Activated naive CD4-positive, alpha-beta T cell treated with anti-CD3 and anti-CD28 coated beads, Interleukin-2, amount 10 ng/mL, durations not matched to agents 7 days and 5 days (primary cell): Measurements from ENCODE around the gene PRRC2B.
"Not testable (repeated sequence)": the region's sequence is repeated elsewhere in the genome, so short reads cannot be mapped to it uniquely, and the experiment has no call there.

ENCODE experiments used
- CTCF ChIA-PET: fragments of 350-600 bp; sonication (Branson Sonifier 250); formaldehyde crosslinking; loops from one replicate; lab custom pipeline; 2021; ENCODE audit warnings: antibody characterized with exemption; lab: Charles Lee
- DNase-seq: peaks from one replicate; pipeline ENCODE4 v3.0.0-alpha.2; 2020
- H3K27ac Mint-ChIP-seq: one replicate; pipeline ENCODE4 v1.8.0; 2021; ENCODE audit warnings: mild to moderate bottlenecking, moderate library complexity, mixed read lengths
- H3K27me3 Mint-ChIP-seq: one replicate; pipeline ENCODE4 v1.8.0; 2021; ENCODE audit warnings: mild to moderate bottlenecking, mixed read lengths
- H3K36me3 Mint-ChIP-seq: one replicate; pipeline ENCODE4 v1.8.0; 2021; ENCODE audit warnings: mixed read lengths
- H3K4me1 Mint-ChIP-seq: one replicate; pipeline ENCODE4 v1.8.0; 2021; ENCODE audit warnings: mixed read lengths
- H3K4me3 Mint-ChIP-seq: one replicate; pipeline ENCODE4 v1.8.0; 2021; ENCODE audit warnings: mild to moderate bottlenecking, moderate library complexity, mixed read lengths
- H3K9me3 Mint-ChIP-seq: one replicate; pipeline ENCODE4 v1.8.0; 2021; ENCODE audit warnings: mixed read lengths

The PRRC2B gene

GRCh38 chr9:131393622-131394463 lies at the start of gene PRRC2B:
Gene PRRC2B, plus strand, starts transcription at chr9:131394086. Its CDS starts 36,059 bp downstream, at chr9:131430145.
- Mint-ChIP-seq H3K27me3 (peaks cover 32% of the 10 kb centered on the region), H3K4me1 (peaks cover 48% of the 10 kb centered on the region), H3K27ac (peak within 1 kb of the TSS; percentile 99), H3K9me3 (no peaks in the 10 kb centered on the region), H3K4me3 (peak within 1 kb of the TSS; percentile 86), H3K36me3 (peaks cover 18% of the 10 kb centered on the region)
- CTCF ChIA-PET: no interaction called here
- peak; percentile 89 for DNase-seq

- CTCF ChIA-PET, H3K9me3 Mint-ChIP-seq, DNase-seq, H3K4me1 Mint-ChIP-seq, H3K27ac Mint-ChIP-seq, H3K4me3 Mint-ChIP-seq, H3K36me3 Mint-ChIP-seq: not testable (repeated sequence)
- peaks cover 56% of the 10 kb centered on the region for H3K27me3 Mint-ChIP-seq
Observed at GRCh38 chr9:131344931-131345535, 48.9 kb upstream of the PRRC2B start.

GRCh38 chr9:131346559-131346958 lies 47.3 kb upstream of the PRRC2B start:
- CTCF ChIA-PET: interaction anchor here (0.9 to 1.2 kb wide), 2 partner anchors 131 to 401 kb away, joined by 3 to 4 read pairs; no protein-coding TSS in a partner anchor
- peaks cover 14% of the 10 kb centered on the region for H3K4me1 Mint-ChIP-seq
- H3K27me3 Mint-ChIP-seq: peaks cover 44% of the 10 kb centered on the region
- H3K4me3 Mint-ChIP-seq: no peak overlapping the region
- H3K27ac Mint-ChIP-seq: no peak overlapping the region
- no peaks in the 10 kb centered on the region for H3K36me3 Mint-ChIP-seq
- H3K9me3 Mint-ChIP-seq: peaks cover 3% of the 10 kb centered on the region
- no peak for DNase-seq

- DNase-seq: no peak
- no peak overlapping the region for H3K27ac Mint-ChIP-seq
- H3K4me1 Mint-ChIP-seq: peaks cover 14% of the 10 kb centered on the region
- H3K9me3 Mint-ChIP-seq: peaks cover 3% of the 10 kb centered on the region
- peaks cover 36% of the 10 kb centered on the region for H3K27me3 Mint-ChIP-seq
- H3K36me3 Mint-ChIP-seq: no peaks in the 10 kb centered on the region
- CTCF ChIA-PET: interaction anchor here (0.8 to 1.2 kb wide), 4 partner anchors 60 to 400 kb away, joined by 3 to 7 read pairs (median 4); no protein-coding TSS in a partner anchor
- H3K4me3 Mint-ChIP-seq: no peak overlapping the region
Observed at GRCh38 chr9:131347376-131348020, 46.4 kb upstream of the PRRC2B start.

- DNase-seq: no peak
- Mint-ChIP-seq H3K36me3 (no peaks in the 10 kb centered on the region), H3K4me3 (no peak overlapping the region), H3K9me3 (peaks cover 3% of the 10 kb centered on the region), H3K4me1 (peaks cover 14% of the 10 kb centered on the region), H3K27me3 (peaks cover 30% of the 10 kb centered on the region), H3K27ac (no peak overlapping the region)
- CTCF ChIA-PET: interaction anchor here (0.5 to 3.1 kb wide), 30 partner anchors 8 to 407 kb away, joined by 3 to 24 read pairs (median 4); partner anchors contain the start of gene PRRT1B
Observed at GRCh38 chr9:131348631-131349521, 45.0 kb upstream of the PRRC2B start.

- H3K4me3 Mint-ChIP-seq: no peak overlapping the region
- H3K9me3 Mint-ChIP-seq: peaks cover 3% of the 10 kb centered on the region
- no peaks in the 10 kb centered on the region for H3K36me3 Mint-ChIP-seq
- H3K27me3 Mint-ChIP-seq: peaks cover 24% of the 10 kb centered on the region
- H3K27ac Mint-ChIP-seq: no peak overlapping the region
- no peak for DNase-seq
- peaks cover 14% of the 10 kb centered on the region for H3K4me1 Mint-ChIP-seq
- CTCF ChIA-PET: interaction anchor here (0.5 to 3.1 kb wide), 34 partner anchors 9 to 406 kb away, joined by 3 to 24 read pairs (median 5); partner anchors contain the start of genes PRRT1B and RAPGEF1
Observed at GRCh38 chr9:131349522-131349880, 44.4 kb upstream of the PRRC2B start.

GRCh38 chr9:131349881-131350563 lies 43.9 kb upstream of the PRRC2B start:
- Mint-ChIP-seq H3K4me3 (no peak overlapping the region), H3K9me3 (peaks cover 3% of the 10 kb centered on the region), H3K27ac (peak overlapping the region; percentile 62), H3K36me3 (no peaks in the 10 kb centered on the region), H3K4me1 (peaks cover 12% of the 10 kb centered on the region), H3K27me3 (peaks cover 19% of the 10 kb centered on the region)
- peak; percentile 93 for DNase-seq
- CTCF ChIA-PET: interaction anchor here (0.5 to 3.1 kb wide), 37 partner anchors 8 to 405 kb away, joined by 3 to 24 read pairs (median 4); partner anchors contain the start of genes PRRT1B and RAPGEF1

- peaks cover 20% of the 10 kb centered on the region for H3K4me1 Mint-ChIP-seq
- H3K36me3 Mint-ChIP-seq, CTCF ChIA-PET, DNase-seq, H3K27ac Mint-ChIP-seq, H3K4me3 Mint-ChIP-seq, H3K27me3 Mint-ChIP-seq, H3K9me3 Mint-ChIP-seq: not testable (repeated sequence)
Observed at GRCh38 chr9:131356479-131356878, 37.4 kb upstream of the PRRC2B start.

- Mint-ChIP-seq H3K9me3 (no peaks in the 10 kb centered on the region), H3K36me3 (no peaks in the 10 kb centered on the region), H3K4me3 (no peak overlapping the region), H3K27me3 (peaks cover 10% of the 10 kb centered on the region), H3K4me1 (peaks cover 22% of the 10 kb centered on the region), H3K27ac (no peak overlapping the region)
- CTCF ChIA-PET: interaction anchor here (1.0 to 1.1 kb wide), 2 partner anchors 9 to 312 kb away, joined by 4 to 5 read pairs; no protein-coding TSS in a partner anchor
- DNase-seq: no peak
Observed at GRCh38 chr9:131358556-131358955, 35.3 kb upstream of the PRRC2B start.

GRCh38 chr9:131361202-131361833 lies 32.6 kb upstream of the PRRC2B start:
- Mint-ChIP-seq H3K27me3 (peaks cover 5% of the 10 kb centered on the region), H3K27ac (no peak overlapping the region), H3K4me1 (peaks cover 22% of the 10 kb centered on the region), H3K4me3 (no peak overlapping the region), H3K36me3 (no peaks in the 10 kb centered on the region), H3K9me3 (no peaks in the 10 kb centered on the region)
- DNase-seq: no peak
- CTCF ChIA-PET: interaction anchor here (0.7 to 1.3 kb wide), 4 partner anchors 11 to 198 kb away, joined by 3 to 6 read pairs (median 4); no protein-coding TSS in a partner anchor

GRCh38 chr9:131365546-131365945 lies 28.3 kb upstream of the PRRC2B start:
- Mint-ChIP-seq H3K27me3 (peaks cover 8% of the 10 kb centered on the region), H3K4me3 (no peak overlapping the region), H3K9me3 (no peaks in the 10 kb centered on the region), H3K36me3 (no peaks in the 10 kb centered on the region), H3K27ac (no peak overlapping the region), H3K4me1 (peaks cover 11% of the 10 kb centered on the region)
- CTCF ChIA-PET: interaction anchor here (0.7 to 1.8 kb wide), 2 partner anchors 16 kb away, joined by 4 to 6 read pairs; no protein-coding TSS in a partner anchor
- no peak for DNase-seq

- Mint-ChIP-seq H3K4me3 (no peak overlapping the region), H3K9me3 (no peaks in the 10 kb centered on the region), H3K27me3 (peaks cover 8% of the 10 kb centered on the region), H3K4me1 (peaks cover 1% of the 10 kb centered on the region), H3K36me3 (no peaks in the 10 kb centered on the region), H3K27ac (no peak overlapping the region)
- CTCF ChIA-PET: interaction anchor here (1.3 to 1.8 kb wide), 2 partner anchors 17 to 40 kb away, joined by 4 to 6 read pairs; no protein-coding TSS in a partner anchor
- no peak for DNase-seq
Observed at GRCh38 chr9:131366761-131367401, 27.0 kb upstream of the PRRC2B start.
